Liver (tissue), 3 donors: ENCODE measurements around the gene SHC1.
A peak's percentile ranks its signal among the peaks of the same experiment; 100 is the strongest.

Experiments used
- EGR1 ChIP-seq, 2 donors: IDR thresholded peaks; 2 replicates each; pipeline ENCODE4 v1.6.1; 2016 to 2018; ENCODE audit warnings: antibody characterized with exemption in 2 of 2, low read depth in 2 of 2
- FOXA1 ChIP-seq: IDR thresholded peaks from 2 replicates; pipeline ENCODE4 v1.6.1; 2016; ENCODE audit warnings: antibody characterized with exemption
- GABPA ChIP-seq, 2 donors: IDR thresholded peaks in 1 of 2; conservative IDR thresholded peaks in 1 of 2; 2 replicates each; pipeline ENCODE4 v1.6.1; 2016; ENCODE audit warnings: antibody characterized with exemption in 2 of 2, mild to moderate bottlenecking in 1 of 2, moderate library complexity in 1 of 2
- JUND ChIP-seq, 2 donors: IDR thresholded peaks; 2 replicates each; pipeline ENCODE4 v1.6.1; 2016; ENCODE audit warnings: antibody characterized with exemption in 2 of 2
- RAD21 ChIP-seq, 2 donors: IDR thresholded peaks; 2 replicates each; pipeline ENCODE4 v1.6.1; 2016; ENCODE audit warnings: antibody characterized with exemption in 2 of 2, mild to moderate bottlenecking in 2 of 2
- TAF1 ChIP-seq: conservative IDR thresholded peaks from 2 replicates; pipeline ENCODE4 v1.6.1; 2016; ENCODE audit warnings: antibody characterized with exemption, mild to moderate bottlenecking
- TF ChIP-seq, protein P1 (sequence below): fragments of 150-350 bp; IDR thresholded peaks from 2 replicates; pipeline ENCODE4 v1.5.1; 2017; ENCODE audit warnings: improper control_type of control experiment, low read depth, low read length; ENCODE audit not compliant: missing input control
- TF ChIP-seq, protein P2 (sequence below): IDR thresholded peaks from 2 replicates; pipeline ENCODE4 v1.6.1; 2016; ENCODE audit warnings: antibody characterized with exemption
- TF ChIP-seq, protein P3 (sequence below): IDR thresholded peaks from 2 replicates; pipeline ENCODE4 v1.6.1; 2016; ENCODE audit warnings: antibody characterized with exemption
- donor health status: healthy.
- donor health status: healthy.

- TF ChIP-seq, protein P1, sequence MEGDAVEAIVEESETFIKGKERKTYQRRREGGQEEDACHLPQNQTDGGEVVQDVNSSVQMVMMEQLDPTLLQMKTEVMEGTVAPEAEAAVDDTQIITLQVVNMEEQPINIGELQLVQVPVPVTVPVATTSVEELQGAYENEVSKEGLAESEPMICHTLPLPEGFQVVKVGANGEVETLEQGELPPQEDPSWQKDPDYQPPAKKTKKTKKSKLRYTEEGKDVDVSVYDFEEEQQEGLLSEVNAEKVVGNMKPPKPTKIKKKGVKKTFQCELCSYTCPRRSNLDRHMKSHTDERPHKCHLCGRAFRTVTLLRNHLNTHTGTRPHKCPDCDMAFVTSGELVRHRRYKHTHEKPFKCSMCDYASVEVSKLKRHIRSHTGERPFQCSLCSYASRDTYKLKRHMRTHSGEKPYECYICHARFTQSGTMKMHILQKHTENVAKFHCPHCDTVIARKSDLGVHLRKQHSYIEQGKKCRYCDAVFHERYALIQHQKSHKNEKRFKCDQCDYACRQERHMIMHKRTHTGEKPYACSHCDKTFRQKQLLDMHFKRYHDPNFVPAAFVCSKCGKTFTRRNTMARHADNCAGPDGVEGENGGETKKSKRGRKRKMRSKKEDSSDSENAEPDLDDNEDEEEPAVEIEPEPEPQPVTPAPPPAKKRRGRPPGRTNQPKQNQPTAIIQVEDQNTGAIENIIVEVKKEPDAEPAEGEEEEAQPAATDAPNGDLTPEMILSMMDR, result no peak
- TF ChIP-seq GABPA (IDR thresholded peaks at IDR 0.05 in 1 of 2, conservative IDR thresholded peaks at IDR 0.05 in 1 of 2), result peak in 1 of 2 donors; percentile 62
- TF ChIP-seq TAF1, result peak; percentile 82
- peak in 1 of 2 donors; percentile 32 for TF ChIP-seq RAD21 (IDR thresholded peaks at IDR 0.05)
- TF ChIP-seq, protein P2, sequence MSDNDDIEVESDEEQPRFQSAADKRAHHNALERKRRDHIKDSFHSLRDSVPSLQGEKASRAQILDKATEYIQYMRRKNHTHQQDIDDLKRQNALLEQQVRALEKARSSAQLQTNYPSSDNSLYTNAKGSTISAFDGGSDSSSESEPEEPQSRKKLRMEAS, result peak; percentile 77
- TF ChIP-seq, protein P3, sequence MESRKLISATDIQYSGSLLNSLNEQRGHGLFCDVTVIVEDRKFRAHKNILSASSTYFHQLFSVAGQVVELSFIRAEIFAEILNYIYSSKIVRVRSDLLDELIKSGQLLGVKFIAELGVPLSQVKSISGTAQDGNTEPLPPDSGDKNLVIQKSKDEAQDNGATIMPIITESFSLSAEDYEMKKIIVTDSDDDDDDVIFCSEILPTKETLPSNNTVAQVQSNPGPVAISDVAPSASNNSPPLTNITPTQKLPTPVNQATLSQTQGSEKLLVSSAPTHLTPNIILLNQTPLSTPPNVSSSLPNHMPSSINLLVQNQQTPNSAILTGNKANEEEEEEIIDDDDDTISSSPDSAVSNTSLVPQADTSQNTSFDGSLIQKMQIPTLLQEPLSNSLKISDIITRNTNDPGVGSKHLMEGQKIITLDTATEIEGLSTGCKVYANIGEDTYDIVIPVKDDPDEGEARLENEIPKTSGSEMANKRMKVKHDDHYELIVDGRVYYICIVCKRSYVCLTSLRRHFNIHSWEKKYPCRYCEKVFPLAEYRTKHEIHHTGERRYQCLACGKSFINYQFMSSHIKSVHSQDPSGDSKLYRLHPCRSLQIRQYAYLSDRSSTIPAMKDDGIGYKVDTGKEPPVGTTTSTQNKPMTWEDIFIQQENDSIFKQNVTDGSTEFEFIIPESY, result peak; percentile 61
- peak; percentile 79 to 90 for TF ChIP-seq JUND (IDR thresholded peaks at IDR 0.05)
- TF ChIP-seq FOXA1, result no peak
- TF ChIP-seq EGR1 (IDR thresholded peaks at IDR 0.05; ENCODE audit: low read depth in 2 of 2), result no peak
Measured at GRCh38 chr1:154931940-154932487, 38.5 kb downstream of the SHC1 start.
